GM12878 (cell line): ENCODE data around the gene ZNF333.

ENCODE experiments used
- IKZF1 ChIP-seq: fragments of 450-650 bp; conservative IDR thresholded peaks from 2 replicates; pipeline ENCODE4 v1.6.1; 2017; ENCODE audit warnings: antibody characterized with exemption, mild to moderate bottlenecking
- MXI1 ChIP-seq: fragments of 150-350 bp; IDR thresholded peaks from 2 replicates; pipeline ENCODE4 v1.6.1; 2011; ENCODE audit warnings: low read depth, mild to moderate bottlenecking, inconsistent platforms, low read length, improper control_type of control experiment
- STAT3 ChIP-seq: IDR thresholded peaks from 2 replicates; pipeline ENCODE4 v1.6.1; 2011; ENCODE audit warnings: low read depth, low read length, improper control_type of control experiment
- ZNF207 ChIP-seq: fragments of 450-650 bp; IDR thresholded peaks from 2 replicates; pipeline ENCODE4 v1.6.1; 2014; ENCODE audit warnings: antibody characterized with exemption, mild to moderate bottlenecking, borderline replicate concordance
- TF ChIP-seq, protein P1 (sequence below): IDR thresholded peaks from 2 replicates; pipeline ENCODE4 v1.6.1; 2011; ENCODE audit warnings: low read depth, mild to moderate bottlenecking, low read length, moderate library complexity, borderline replicate concordance; ENCODE audit errors: extremely low read depth
- TF ChIP-seq, protein P2 (sequence below), 3 experiments: IDR thresholded peaks in 2 of 3; conservative IDR thresholded peaks in 1 of 3; 2 replicates each; pipeline ENCODE4 v1.5.1; 2011; ENCODE audit warnings: low read depth in 3 of 3, low read length in 3 of 3, mild to moderate bottlenecking in 3 of 3, control low read depth in 2 of 3, moderate library complexity in 2 of 3, inconsistent platforms in 1 of 3, mixed read lengths in 1 of 3; ENCODE audit not compliant: control insufficient read depth in 2 of 3, insufficient read depth in 1 of 3; ENCODE audit errors: extremely low read depth in 1 of 3
- TF ChIP-seq, protein P3 (sequence below): IDR thresholded peaks from 2 replicates; pipeline ENCODE4 v1.6.1; 2012; ENCODE audit warnings: low read depth, low read length, improper control_type of control experiment

DNA sequence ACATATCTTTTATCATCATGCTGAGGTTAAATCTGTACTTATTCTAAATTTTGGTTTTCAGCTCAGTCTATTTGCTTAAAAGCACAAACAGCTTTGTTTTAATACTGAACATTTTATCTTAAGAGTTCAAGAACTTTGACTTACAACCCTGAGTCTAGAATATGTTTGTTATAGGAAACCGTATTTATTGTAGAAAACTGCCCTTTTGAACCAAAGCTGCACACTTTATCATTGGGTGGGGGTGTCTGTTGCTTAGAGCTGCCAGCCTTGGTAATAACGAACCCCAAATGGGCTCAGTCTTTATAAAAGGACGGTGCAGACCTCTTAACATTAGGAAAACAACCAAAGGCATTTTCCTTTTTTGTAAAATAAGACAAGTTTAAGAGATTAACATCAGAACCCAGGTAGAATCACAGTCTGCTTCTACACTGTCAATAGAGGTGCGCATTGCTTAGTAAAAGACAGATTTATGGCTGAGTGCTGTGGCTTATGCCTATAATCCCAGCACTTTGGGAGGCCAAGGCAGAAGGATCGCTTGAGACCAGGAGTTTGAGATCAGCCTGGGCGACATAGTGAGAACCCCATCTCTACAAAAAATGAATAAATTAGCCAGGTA lies 29.9 kb upstream of the ZNF333 start:
- TF ChIP-seq, protein P1, sequence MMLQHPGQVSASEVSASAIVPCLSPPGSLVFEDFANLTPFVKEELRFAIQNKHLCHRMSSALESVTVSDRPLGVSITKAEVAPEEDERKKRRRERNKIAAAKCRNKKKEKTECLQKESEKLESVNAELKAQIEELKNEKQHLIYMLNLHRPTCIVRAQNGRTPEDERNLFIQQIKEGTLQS = no peak
- TF ChIP-seq STAT3 (no peak), ZNF207 (no peak), MXI1 (no peak), IKZF1 (no peak)
- TF ChIP-seq, protein P2, sequence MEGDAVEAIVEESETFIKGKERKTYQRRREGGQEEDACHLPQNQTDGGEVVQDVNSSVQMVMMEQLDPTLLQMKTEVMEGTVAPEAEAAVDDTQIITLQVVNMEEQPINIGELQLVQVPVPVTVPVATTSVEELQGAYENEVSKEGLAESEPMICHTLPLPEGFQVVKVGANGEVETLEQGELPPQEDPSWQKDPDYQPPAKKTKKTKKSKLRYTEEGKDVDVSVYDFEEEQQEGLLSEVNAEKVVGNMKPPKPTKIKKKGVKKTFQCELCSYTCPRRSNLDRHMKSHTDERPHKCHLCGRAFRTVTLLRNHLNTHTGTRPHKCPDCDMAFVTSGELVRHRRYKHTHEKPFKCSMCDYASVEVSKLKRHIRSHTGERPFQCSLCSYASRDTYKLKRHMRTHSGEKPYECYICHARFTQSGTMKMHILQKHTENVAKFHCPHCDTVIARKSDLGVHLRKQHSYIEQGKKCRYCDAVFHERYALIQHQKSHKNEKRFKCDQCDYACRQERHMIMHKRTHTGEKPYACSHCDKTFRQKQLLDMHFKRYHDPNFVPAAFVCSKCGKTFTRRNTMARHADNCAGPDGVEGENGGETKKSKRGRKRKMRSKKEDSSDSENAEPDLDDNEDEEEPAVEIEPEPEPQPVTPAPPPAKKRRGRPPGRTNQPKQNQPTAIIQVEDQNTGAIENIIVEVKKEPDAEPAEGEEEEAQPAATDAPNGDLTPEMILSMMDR (IDR thresholded peaks at IDR 0.05 in 2 of 3, conservative IDR thresholded peaks at IDR 0.05 in 1 of 3; ENCODE audit: control insufficient read depth in 2 of 3, extremely low read depth in 1 of 3, insufficient read depth in 1 of 3, low read depth in 3 of 3, low read length in 3 of 3) = no peak
- TF ChIP-seq, protein P3, sequence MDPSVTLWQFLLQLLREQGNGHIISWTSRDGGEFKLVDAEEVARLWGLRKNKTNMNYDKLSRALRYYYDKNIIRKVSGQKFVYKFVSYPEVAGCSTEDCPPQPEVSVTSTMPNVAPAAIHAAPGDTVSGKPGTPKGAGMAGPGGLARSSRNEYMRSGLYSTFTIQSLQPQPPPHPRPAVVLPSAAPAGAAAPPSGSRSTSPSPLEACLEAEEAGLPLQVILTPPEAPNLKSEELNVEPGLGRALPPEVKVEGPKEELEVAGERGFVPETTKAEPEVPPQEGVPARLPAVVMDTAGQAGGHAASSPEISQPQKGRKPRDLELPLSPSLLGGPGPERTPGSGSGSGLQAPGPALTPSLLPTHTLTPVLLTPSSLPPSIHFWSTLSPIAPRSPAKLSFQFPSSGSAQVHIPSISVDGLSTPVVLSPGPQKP = no peak
